K562 (cell line): Measurements from ENCODE around the gene ZNF350. TPM values are rescaled to one million over a fixed set of nuclear protein-coding genes. Genes with fewer than 3 reads are reported as not detected.

Source experiments
- polyA plus RNA-seq, 8 experiments: library from polyadenylated mRNA; depleted of rRNA in 4 of 8; stranded (reverse) in 5 of 8; unstranded in 3 of 8; fragments of >200 nt; fragmentation: Nextera tagmentation in 2 of 8; fragmentation: Illumina TruSeq in 1 of 8; extraction: Ambion mirVana in 2 of 8; extraction: Trizol in 1 of 8; gene quantifications; 2 replicates each; pipeline versions ENCODE4 v1.2.1 to v1.2.3, GENCODE V29; 2011 to 2014; ENCODE audit warnings: inconsistent platforms in 1 of 8, missing spikeins in 1 of 8
- total RNA-seq, 7 experiments: library from RNA; depleted of rRNA in 6 of 7; stranded (reverse); fragments of >200 nt in 6 of 7; fragmentation: Illumina TruSeq in 2 of 7; extraction: Trizol in 2 of 7; gene quantifications; 2 replicates each; pipeline versions ENCODE4 v1.2.1 to v1.2.3, GENCODE V29; 2011 to 2021; ENCODE audit warnings: low replicate concordance in 1 of 7

The ZNF350 gene
- total and polyA plus RNA-seq, 9 of the 15 experiments (the other 6 are each of a cell fraction or from before 2014, with no cell fraction given), result 1.7 to 4.8 (median 2.9) TPM

Other genes with a start within 250 kb of the ZNF350 start
Only the 7 nearest of the 13 such genes appear.
- 4.2 and 7.8 TPM in 2 replicates for gene ZNF577, start 98.9 kb downstream of the ZNF350 start, total RNA-seq (2014; rRNA removed)
- gene ZNF577, start 98.9 kb downstream of the ZNF350 start, total RNA-seq (2014; rRNA removed; fragmentation: Illumina TruSeq; extraction: Trizol), result 8.9 and 9.9 TPM in 2 replicates
- 9.0 and 9.4 TPM in 2 replicates for gene ZNF577, start 98.9 kb downstream of the ZNF350 start, total RNA-seq (2015; rRNA removed; fragmentation: Illumina TruSeq; extraction: Trizol)
- 5.6 and 6.4 TPM in 2 replicates for gene ZNF577, start 98.9 kb downstream of the ZNF350 start, total RNA-seq (2021)
- 11.2 and 12.7 TPM in 2 replicates for gene ZNF577, start 98.9 kb downstream of the ZNF350 start, polyA plus RNA-seq (2011; rRNA removed)
- 7.5 and 9.1 TPM in 2 replicates for gene ZNF577, start 98.9 kb downstream of the ZNF350 start, polyA plus RNA-seq (2014; fragmentation: Illumina TruSeq; extraction: Trizol)
- gene ZNF577, start 98.9 kb downstream of the ZNF350 start, polyA plus RNA-seq (2014; fragmentation: Nextera tagmentation; extraction: Ambion mirVana), result 1 to 10 TPM; 1.3 to 3.5 TPM
- gene ZNF577, start 98.9 kb downstream of the ZNF350 start, polyA plus RNA-seq (2014; rRNA removed), result 7.0 and 7.6 TPM in 2 replicates
- 7.4 and 9.9 TPM in 2 replicates for gene ZNF649, start 81.8 kb downstream of the ZNF350 start, total RNA-seq (2014; rRNA removed)
- 13.6 and 14.9 TPM in 2 replicates for gene ZNF649, start 81.8 kb downstream of the ZNF350 start, total RNA-seq (2014; rRNA removed; fragmentation: Illumina TruSeq; extraction: Trizol)
- gene ZNF649, start 81.8 kb downstream of the ZNF350 start, total RNA-seq (2015; rRNA removed; fragmentation: Illumina TruSeq; extraction: Trizol), result 10.2 and 10.6 TPM in 2 replicates
- gene ZNF649, start 81.8 kb downstream of the ZNF350 start, total RNA-seq (2021), result 8.3 and 9.0 TPM in 2 replicates
- 6.8 and 8.4 TPM in 2 replicates for gene ZNF649, start 81.8 kb downstream of the ZNF350 start, polyA plus RNA-seq (2011; rRNA removed)
- 5.9 and 6.7 TPM in 2 replicates for gene ZNF649, start 81.8 kb downstream of the ZNF350 start, polyA plus RNA-seq (2014; fragmentation: Illumina TruSeq; extraction: Trizol)
- 1 to 10 TPM; 1.4 to 2.7 TPM for gene ZNF649, start 81.8 kb downstream of the ZNF350 start, polyA plus RNA-seq (2014; fragmentation: Nextera tagmentation; extraction: Ambion mirVana)
- gene ZNF649, start 81.8 kb downstream of the ZNF350 start, polyA plus RNA-seq (2014; rRNA removed), result 5.0 and 7.3 TPM in 2 replicates
- 2.4 and 2.8 TPM in 2 replicates for gene ZNF613, start 59.4 kb downstream of the ZNF350 start, total RNA-seq (2014; rRNA removed)
- 4.4 and 5.3 TPM in 2 replicates for gene ZNF613, start 59.4 kb downstream of the ZNF350 start, total RNA-seq (2014; rRNA removed; fragmentation: Illumina TruSeq; extraction: Trizol)
- gene ZNF613, start 59.4 kb downstream of the ZNF350 start, total RNA-seq (2015; rRNA removed; fragmentation: Illumina TruSeq; extraction: Trizol), result 2.8 and 3.7 TPM in 2 replicates
- 1.7 and 2.4 TPM in 2 replicates for gene ZNF613, start 59.4 kb downstream of the ZNF350 start, total RNA-seq (2021)
- gene ZNF613, start 59.4 kb downstream of the ZNF350 start, polyA plus RNA-seq (2011; rRNA removed), result 1.8 and 2.7 TPM in 2 replicates
- 2.4 and 2.7 TPM in 2 replicates for gene ZNF613, start 59.4 kb downstream of the ZNF350 start, polyA plus RNA-seq (2014; fragmentation: Illumina TruSeq; extraction: Trizol)
- gene ZNF613, start 59.4 kb downstream of the ZNF350 start, polyA plus RNA-seq (2014; fragmentation: Nextera tagmentation; extraction: Ambion mirVana), result 1 to 10 TPM; 2.3 to 4.5 TPM
- 2.1 and 2.3 TPM in 2 replicates for gene ZNF613, start 59.4 kb downstream of the ZNF350 start, polyA plus RNA-seq (2014; rRNA removed)
- gene ZNF615, start 21.4 kb upstream of the ZNF350 start, total RNA-seq (2014; rRNA removed), result 1.2 and 4.4 TPM in 2 replicates
- 3.8 and 4.7 TPM in 2 replicates for gene ZNF615, start 21.4 kb upstream of the ZNF350 start, total RNA-seq (2014; rRNA removed; fragmentation: Illumina TruSeq; extraction: Trizol)
- 2.2 and 2.9 TPM in 2 replicates for gene ZNF615, start 21.4 kb upstream of the ZNF350 start, total RNA-seq (2015; rRNA removed; fragmentation: Illumina TruSeq; extraction: Trizol)
- 2.2 and 3.0 TPM in 2 replicates for gene ZNF615, start 21.4 kb upstream of the ZNF350 start, total RNA-seq (2021)
- 0.69 and 2.7 TPM in 2 replicates for gene ZNF615, start 21.4 kb upstream of the ZNF350 start, polyA plus RNA-seq (2011; rRNA removed)
- gene ZNF615, start 21.4 kb upstream of the ZNF350 start, polyA plus RNA-seq (2014; fragmentation: Illumina TruSeq; extraction: Trizol), result 2.1 and 2.4 TPM in 2 replicates
- 1 to 10 TPM; 1.2 to 1.8 TPM for gene ZNF615, start 21.4 kb upstream of the ZNF350 start, polyA plus RNA-seq (2014; fragmentation: Nextera tagmentation; extraction: Ambion mirVana)
- gene ZNF615, start 21.4 kb upstream of the ZNF350 start, polyA plus RNA-seq (2014; rRNA removed), result 2.3 and 2.7 TPM in 2 replicates
- 7.4 and 11.4 TPM in 2 replicates for gene ZNF614, start 41.5 kb upstream of the ZNF350 start, total RNA-seq (2014; rRNA removed)
- 16.3 and 18.7 TPM in 2 replicates for gene ZNF614, start 41.5 kb upstream of the ZNF350 start, total RNA-seq (2014; rRNA removed; fragmentation: Illumina TruSeq; extraction: Trizol)
- gene ZNF614, start 41.5 kb upstream of the ZNF350 start, total RNA-seq (2015; rRNA removed; fragmentation: Illumina TruSeq; extraction: Trizol), result 10.3 and 10.6 TPM in 2 replicates
- gene ZNF614, start 41.5 kb upstream of the ZNF350 start, total RNA-seq (2021), result 11.7 and 11.9 TPM in 2 replicates
- gene ZNF614, start 41.5 kb upstream of the ZNF350 start, polyA plus RNA-seq (2011; rRNA removed), result 8.6 and 13.6 TPM in 2 replicates
- 10.9 and 12.3 TPM in 2 replicates for gene ZNF614, start 41.5 kb upstream of the ZNF350 start, polyA plus RNA-seq (2014; fragmentation: Illumina TruSeq; extraction: Trizol)
- 1 to 10 TPM; 7.2 to 9.4 TPM for gene ZNF614, start 41.5 kb upstream of the ZNF350 start, polyA plus RNA-seq (2014; fragmentation: Nextera tagmentation; extraction: Ambion mirVana)
- gene ZNF614, start 41.5 kb upstream of the ZNF350 start, polyA plus RNA-seq (2014; rRNA removed), result 4.9 and 6.0 TPM in 2 replicates
- 2.6 and 3.2 TPM in 2 replicates for gene ZNF432, start 62.0 kb upstream of the ZNF350 start, total RNA-seq (2014; rRNA removed)
- gene ZNF432, start 62.0 kb upstream of the ZNF350 start, total RNA-seq (2014; rRNA removed; fragmentation: Illumina TruSeq; extraction: Trizol), result 6.8 and 8.7 TPM in 2 replicates
- gene ZNF432, start 62.0 kb upstream of the ZNF350 start, total RNA-seq (2015; rRNA removed; fragmentation: Illumina TruSeq; extraction: Trizol), result 4.1 and 5.5 TPM in 2 replicates
- 4.5 TPM in 2 replicates for gene ZNF432, start 62.0 kb upstream of the ZNF350 start, total RNA-seq (2021)
- gene ZNF432, start 62.0 kb upstream of the ZNF350 start, polyA plus RNA-seq (2011; rRNA removed), result 4.5 and 4.9 TPM in 2 replicates
- gene ZNF432, start 62.0 kb upstream of the ZNF350 start, polyA plus RNA-seq (2014; fragmentation: Illumina TruSeq; extraction: Trizol), result 4.0 and 5.1 TPM in 2 replicates
- 1 to 10 TPM; 2.8 to 3.5 TPM for gene ZNF432, start 62.0 kb upstream of the ZNF350 start, polyA plus RNA-seq (2014; fragmentation: Nextera tagmentation; extraction: Ambion mirVana)
- gene ZNF432, start 62.0 kb upstream of the ZNF350 start, polyA plus RNA-seq (2014; rRNA removed), result 3.0 and 3.4 TPM in 2 replicates
- 5.5 and 8.2 TPM in 2 replicates for gene ZNF841, start 108.9 kb upstream of the ZNF350 start, total RNA-seq (2014; rRNA removed)
- 16.4 and 17.1 TPM in 2 replicates for gene ZNF841, start 108.9 kb upstream of the ZNF350 start, total RNA-seq (2014; rRNA removed; fragmentation: Illumina TruSeq; extraction: Trizol)
- 11.7 and 12.4 TPM in 2 replicates for gene ZNF841, start 108.9 kb upstream of the ZNF350 start, total RNA-seq (2015; rRNA removed; fragmentation: Illumina TruSeq; extraction: Trizol)
- 10.1 and 11.0 TPM in 2 replicates for gene ZNF841, start 108.9 kb upstream of the ZNF350 start, total RNA-seq (2021)
- 11.1 and 13.5 TPM in 2 replicates for gene ZNF841, start 108.9 kb upstream of the ZNF350 start, polyA plus RNA-seq (2011; rRNA removed)
- 11.9 and 12.2 TPM in 2 replicates for gene ZNF841, start 108.9 kb upstream of the ZNF350 start, polyA plus RNA-seq (2014; fragmentation: Illumina TruSeq; extraction: Trizol)
- gene ZNF841, start 108.9 kb upstream of the ZNF350 start, polyA plus RNA-seq (2014; fragmentation: Nextera tagmentation; extraction: Ambion mirVana), result 1 to 10 TPM; 3.1 to 5.4 TPM
- 5.1 and 8.3 TPM in 2 replicates for gene ZNF841, start 108.9 kb upstream of the ZNF350 start, polyA plus RNA-seq (2014; rRNA removed)